ENCODE results near the gene CTDNEP1.

GRCh38 chr17:7248796-7249195 lies 2.7 kb downstream of the CTDNEP1 start:
- TF ChIP-seq POLR2A (IDR thresholded peaks at IDR 0.05): no peak
- no peak for TF ChIP-seq POLR2AphosphoS5 (IDR thresholded peaks at IDR 0.05)
